GM12873 (cell line): ENCODE results near the gene FHAD1.

ENCODE experiments used
- CTCF ChIP-seq: IDR thresholded peaks from 2 replicates; pipeline ENCODE4 v1.5.1; 2012; ENCODE audit warnings: low read depth, mild to moderate bottlenecking, moderate library complexity, low read length, control low read depth; ENCODE audit not compliant: insufficient read depth; ENCODE audit errors: missing control alignments

Gene FHAD1

GRCh38 chr1:15254559-15254958, 7.5 kb downstream of the FHAD1 start:
- TF ChIP-seq CTCF: no peak

DNA sequence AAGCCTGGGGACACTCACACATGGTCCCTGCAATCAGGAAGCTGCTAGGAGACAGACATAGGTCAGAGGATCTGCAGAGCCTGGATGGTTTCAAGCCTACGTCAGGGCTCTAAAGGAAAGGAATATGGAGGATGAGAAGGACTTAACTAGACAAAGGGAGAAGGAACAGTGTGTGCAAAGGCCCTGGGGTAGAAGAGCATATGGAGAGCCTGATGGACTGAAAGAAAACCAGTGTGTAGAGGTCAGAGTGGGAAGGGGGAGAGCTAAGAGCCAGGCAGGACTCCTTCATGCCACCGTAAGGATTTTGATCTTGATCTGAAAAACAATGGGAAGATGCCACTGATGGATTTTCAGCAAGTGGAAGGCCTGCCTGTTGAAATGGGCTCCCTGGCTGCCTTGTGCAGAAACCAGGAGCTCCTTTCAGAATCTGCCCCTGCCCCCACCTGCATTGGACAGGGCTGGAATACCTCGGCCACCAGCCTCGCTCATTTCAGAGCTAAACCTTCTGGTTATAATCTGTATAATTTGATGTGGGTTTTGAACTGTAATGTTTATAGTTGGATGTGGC, 8.6 kb downstream of the FHAD1 start:
- no peak for TF ChIP-seq CTCF

GRCh38 chr1:15256584-15256983, 9.6 kb downstream of the FHAD1 start:
- no peak for TF ChIP-seq CTCF

GRCh38 chr1:15257309-15257708, 10.3 kb downstream of the FHAD1 start:
- TF ChIP-seq CTCF: no peak

- no peak for TF ChIP-seq CTCF
These were observed 12.0 kb downstream of the FHAD1 start for GRCh38 chr1:15258833-15259621.

- TF ChIP-seq CTCF: no peak
These were observed 12.6 kb downstream of the FHAD1 start for GRCh38 chr1:15259622-15260007.

- no peak for TF ChIP-seq CTCF
These were observed 13.6 kb downstream of the FHAD1 start for GRCh38 chr1:15260418-15261154.
